GM12874 (cell line): Measurements from ENCODE around the gene TRIOBP.

Source experiments
- TF ChIP-seq, protein P1 (sequence below): IDR thresholded peaks from 2 replicates; pipeline ENCODE4 v1.5.1; 2011; ENCODE audit warnings: low read depth, mild to moderate bottlenecking, control low read depth, low read length, moderate library complexity; ENCODE audit not compliant: insufficient read depth

The TRIOBP gene

DNA sequence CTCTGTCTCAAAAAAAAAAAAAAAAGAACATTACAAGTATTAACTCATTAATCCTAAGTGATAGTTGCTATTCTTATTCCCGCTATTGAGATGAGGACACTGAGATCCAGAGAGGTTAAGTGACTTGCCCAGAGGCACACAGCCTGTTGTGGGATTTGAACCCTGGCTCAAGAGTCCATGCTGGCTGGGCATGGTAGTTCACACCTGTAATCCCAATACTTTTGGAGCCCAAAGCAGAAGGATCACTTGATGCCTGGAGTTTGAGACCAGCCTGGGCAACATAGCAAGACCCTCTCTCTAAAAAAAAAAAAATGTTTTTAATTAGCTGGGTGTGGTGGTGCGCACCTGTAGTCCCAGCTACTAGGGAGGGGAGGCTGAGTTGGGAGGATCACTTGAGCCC, 115.0 kb downstream of the TRIOBP start:
- TF ChIP-seq, protein P1, sequence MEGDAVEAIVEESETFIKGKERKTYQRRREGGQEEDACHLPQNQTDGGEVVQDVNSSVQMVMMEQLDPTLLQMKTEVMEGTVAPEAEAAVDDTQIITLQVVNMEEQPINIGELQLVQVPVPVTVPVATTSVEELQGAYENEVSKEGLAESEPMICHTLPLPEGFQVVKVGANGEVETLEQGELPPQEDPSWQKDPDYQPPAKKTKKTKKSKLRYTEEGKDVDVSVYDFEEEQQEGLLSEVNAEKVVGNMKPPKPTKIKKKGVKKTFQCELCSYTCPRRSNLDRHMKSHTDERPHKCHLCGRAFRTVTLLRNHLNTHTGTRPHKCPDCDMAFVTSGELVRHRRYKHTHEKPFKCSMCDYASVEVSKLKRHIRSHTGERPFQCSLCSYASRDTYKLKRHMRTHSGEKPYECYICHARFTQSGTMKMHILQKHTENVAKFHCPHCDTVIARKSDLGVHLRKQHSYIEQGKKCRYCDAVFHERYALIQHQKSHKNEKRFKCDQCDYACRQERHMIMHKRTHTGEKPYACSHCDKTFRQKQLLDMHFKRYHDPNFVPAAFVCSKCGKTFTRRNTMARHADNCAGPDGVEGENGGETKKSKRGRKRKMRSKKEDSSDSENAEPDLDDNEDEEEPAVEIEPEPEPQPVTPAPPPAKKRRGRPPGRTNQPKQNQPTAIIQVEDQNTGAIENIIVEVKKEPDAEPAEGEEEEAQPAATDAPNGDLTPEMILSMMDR, result no peak

DNA sequence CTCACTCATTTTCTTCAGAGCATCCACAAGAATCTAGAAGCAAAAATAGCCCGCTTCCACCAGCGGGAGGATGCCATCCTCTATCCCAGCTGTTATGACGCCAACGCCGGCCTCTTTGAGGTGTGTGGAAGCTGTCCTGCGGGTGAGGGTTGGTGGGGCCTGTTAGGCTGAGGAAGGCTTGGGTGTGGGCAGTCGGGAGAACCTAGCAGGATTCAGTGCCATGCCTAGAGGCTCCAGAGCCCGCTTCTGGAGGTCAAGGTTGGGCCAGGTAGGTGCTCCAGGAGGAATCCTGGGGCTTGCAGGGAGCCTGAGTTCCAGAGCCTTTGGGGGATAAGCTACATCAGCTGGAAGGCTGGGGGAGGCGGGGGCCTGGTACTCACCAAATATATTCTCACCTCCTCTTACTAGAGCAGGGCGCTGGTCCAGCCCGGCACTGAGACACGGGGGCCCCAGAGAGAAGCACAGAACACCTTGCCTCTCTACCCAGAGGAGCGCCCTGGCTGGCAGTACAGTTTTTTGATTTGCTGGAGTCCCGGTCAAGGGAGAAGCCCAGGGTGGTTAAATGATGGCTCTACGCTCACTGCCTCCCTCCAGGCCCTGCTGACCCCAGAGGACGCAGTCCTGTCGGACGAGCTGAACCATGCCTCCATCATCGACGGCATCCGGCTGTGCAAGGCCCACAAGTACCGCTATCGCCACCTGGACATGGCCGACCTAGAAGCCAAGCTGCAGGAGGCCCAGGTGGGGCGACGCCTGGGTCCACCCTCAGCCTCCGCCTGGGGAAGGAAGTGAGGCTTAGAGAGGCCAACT, 116.2 kb downstream of the TRIOBP start:
- TF ChIP-seq, protein P1, result no peak

DNA sequence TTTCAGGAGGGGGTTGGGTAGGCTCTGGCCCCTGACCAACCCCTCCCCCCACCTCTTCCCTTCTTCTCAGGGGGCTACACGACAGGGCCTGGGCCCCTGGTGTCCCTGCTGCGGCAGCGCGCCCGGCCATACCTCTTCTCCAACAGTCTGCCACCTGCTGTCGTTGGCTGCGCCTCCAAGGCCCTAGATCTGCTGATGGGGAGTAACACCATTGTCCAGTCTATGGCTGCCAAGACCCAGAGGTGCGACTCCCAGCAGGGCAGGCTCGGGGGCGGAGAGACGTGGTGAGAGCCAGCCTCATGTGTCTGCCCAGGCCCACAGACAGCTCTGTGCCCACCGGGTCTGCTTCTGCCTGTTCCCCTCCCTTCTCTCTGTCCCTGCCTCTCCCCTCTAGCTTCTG, 118.7 kb downstream of the TRIOBP start:
- TF ChIP-seq, protein P1, result no peak

DNA sequence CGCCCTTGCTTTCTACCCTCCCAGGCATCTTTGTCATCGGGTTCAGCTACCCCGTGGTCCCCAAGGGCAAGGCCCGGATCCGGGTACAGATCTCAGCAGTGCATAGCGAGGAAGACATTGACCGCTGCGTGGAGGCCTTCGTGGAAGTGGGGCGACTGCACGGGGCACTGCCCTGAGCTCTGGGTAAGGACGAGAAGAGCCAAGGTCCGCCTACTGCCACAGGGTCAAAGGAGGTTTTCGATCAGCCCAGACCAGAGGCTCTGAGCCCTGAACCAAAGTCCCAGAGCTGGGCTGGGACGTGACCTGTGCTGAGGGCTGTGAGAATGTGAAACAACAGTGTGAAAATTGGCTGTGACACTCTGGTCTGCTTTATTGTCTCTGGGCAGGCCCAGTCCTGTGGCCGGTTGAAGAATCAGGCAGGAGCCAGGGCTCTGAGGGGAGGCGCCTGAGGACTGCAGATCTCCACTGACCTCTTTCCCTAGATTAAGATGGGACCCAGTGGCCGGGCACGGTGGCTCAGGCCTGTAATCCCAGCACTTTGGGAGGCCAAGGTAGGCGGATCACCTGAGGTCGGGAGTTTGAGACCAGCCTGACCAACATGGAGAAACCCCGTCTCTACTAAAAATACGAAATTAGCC, 119.8 kb downstream of the TRIOBP start:
- TF ChIP-seq, protein P1, result no peak

DNA sequence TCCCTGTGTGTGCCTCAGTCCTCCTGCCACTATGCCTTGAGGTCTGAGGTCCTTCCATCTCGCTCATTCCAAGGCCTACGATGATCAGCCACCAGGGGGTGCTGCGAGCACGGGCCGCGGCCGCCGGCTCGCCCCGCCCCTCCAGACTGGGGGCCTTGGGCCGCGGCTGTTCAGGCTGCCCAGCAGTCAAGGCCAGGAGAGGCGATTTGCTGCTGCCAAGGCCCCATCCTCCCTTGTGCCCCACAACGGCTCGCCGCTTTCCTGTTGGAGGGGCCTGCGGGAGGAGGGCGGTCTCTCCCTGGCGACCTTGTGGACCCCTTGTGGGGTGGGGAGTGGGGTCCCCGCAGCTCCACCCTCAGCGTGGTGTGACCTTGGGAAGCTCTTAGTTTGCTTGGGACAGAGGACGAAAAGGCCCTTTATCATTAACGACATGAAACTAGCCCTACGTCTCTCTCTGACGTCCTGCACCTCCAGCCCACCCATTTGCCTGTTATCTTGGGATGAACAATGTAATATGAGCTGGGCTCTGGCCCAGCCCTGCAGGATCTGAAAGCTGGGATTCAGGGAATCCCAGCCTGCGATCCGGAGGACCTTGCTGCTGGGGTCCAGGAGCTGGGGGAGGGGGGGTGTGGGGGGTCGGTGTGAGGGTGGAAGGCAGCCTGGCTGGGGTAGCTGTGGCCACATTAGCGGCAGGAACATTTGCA, 121.0 kb downstream of the TRIOBP start:
- TF ChIP-seq, protein P1, result peak; percentile 95

DNA sequence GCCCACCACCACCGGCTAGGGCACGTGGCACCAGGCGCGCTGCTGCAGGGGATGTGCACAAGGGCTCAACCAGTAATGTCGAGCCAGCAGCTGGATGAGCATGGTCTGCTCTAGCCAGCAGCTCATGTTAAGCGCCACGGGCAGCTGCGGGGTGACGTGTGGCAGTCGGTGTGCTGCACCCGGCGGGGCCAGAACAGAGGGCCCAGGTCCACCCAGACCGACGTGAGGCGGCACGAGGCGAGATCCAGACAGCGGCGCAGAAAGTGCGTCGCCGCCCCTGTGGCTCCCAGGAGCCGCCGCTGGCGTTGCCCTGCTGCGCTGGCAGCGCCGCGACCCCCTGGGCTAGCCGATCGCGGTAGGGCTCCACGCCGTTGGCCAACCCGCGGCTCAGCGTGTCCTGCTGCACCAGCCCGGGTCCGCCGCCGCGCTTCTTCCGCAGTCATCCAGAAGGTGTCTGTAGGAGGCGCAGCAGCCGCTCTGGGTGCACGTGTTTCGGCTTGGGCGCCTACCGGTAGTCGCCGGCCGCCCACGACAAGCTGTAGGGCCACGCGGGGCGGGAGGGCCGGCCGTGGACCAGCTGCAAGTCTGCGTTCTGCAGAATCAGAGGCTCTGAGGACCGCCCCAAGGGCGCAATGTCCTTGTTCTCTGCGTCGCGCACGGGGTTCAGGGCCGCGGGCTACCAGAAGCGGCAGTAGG, 121.7 kb downstream of the TRIOBP start:
- TF ChIP-seq, protein P1, result peak; percentile 54

DNA sequence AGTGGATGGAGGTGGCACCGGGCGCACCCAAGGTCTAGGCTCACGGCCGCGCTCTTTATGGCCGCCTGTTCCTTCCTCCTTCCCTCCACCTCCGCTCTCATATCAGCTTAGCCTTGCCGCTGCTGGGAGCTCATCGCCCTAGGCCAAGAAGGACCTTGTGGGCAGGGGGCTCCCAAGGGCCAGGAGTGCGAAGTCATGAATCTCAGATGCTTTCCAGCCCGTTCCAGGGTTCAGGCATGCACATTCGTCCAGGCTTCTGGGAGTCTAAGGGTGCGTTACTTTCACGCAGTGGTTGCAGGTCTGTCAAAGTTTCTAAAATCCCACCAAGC, 122.2 kb downstream of the TRIOBP start:
- TF ChIP-seq, protein P1, result no peak
